Loucy (cell line): Measurements from ENCODE around the gene PDE12.

Source experiments
- H2AFZ ChIP-seq: fragments of 200-600 bp; sonication (generic); 2 replicates; pipeline ENCODE4 v1.6.0; 2016; ENCODE audit warnings: antibody characterized with exemption, mild to moderate bottlenecking, low read length, moderate library complexity
- H3F3A ChIP-seq: fragments of 200-600 bp; 2 replicates; pipeline ENCODE4 v1.6.0; 2016; ENCODE audit warnings: antibody characterized with exemption, low read depth, mild to moderate bottlenecking
- H3K27me3 ChIP-seq: fragments of 200-600 bp; sonication (generic); 2 replicates; pipeline ENCODE4 v1.6.1; 2014; ENCODE audit warnings: low read length, mild to moderate bottlenecking; ENCODE audit not compliant: insufficient read depth, poor library complexity, severe bottlenecking
- H3K36me3 ChIP-seq: fragments of 200-600 bp; sonication (generic); 2 replicates; pipeline ENCODE4 v1.6.1; 2016; ENCODE audit warnings: low read length; ENCODE audit not compliant: insufficient read depth
- H3K4me1 ChIP-seq: fragments of 200-600 bp; sonication (generic); 2 replicates; pipeline ENCODE4 v1.5.1; 2014; ENCODE audit warnings: low read length, mild to moderate bottlenecking; ENCODE audit not compliant: insufficient read depth, poor library complexity, severe bottlenecking
- H3K4me2 ChIP-seq: fragments of 200-600 bp; sonication (generic); 2 replicates; pipeline ENCODE4 v1.6.0; 2014; ENCODE audit warnings: antibody characterized with exemption, low read length, low read depth, mild to moderate bottlenecking; ENCODE audit not compliant: poor library complexity, severe bottlenecking
- H3K4me3 ChIP-seq: fragments of 200-600 bp; sonication (generic); 2 replicates; pipeline ENCODE4 v1.5.1; 2014; ENCODE audit warnings: low read length, mild to moderate bottlenecking, mixed read lengths; ENCODE audit not compliant: poor library complexity, severe bottlenecking
- H3K79me2 ChIP-seq: fragments of 200-600 bp; sonication (generic); 2 replicates; pipeline ENCODE4 v1.6.1; 2014; ENCODE audit warnings: low read length; ENCODE audit not compliant: insufficient read depth
- H3K9ac ChIP-seq: fragments of 200-600 bp; sonication (generic); 2 replicates; pipeline ENCODE4 v1.6.0; 2014; ENCODE audit warnings: mild to moderate bottlenecking, low read depth, low read length, moderate library complexity; ENCODE audit not compliant: poor library complexity, severe bottlenecking
- H3K9me2 ChIP-seq: fragments of 200-600 bp; sonication (generic); replicated peaks from 2 replicates; pipeline ENCODE4 v1.6.1; 2016; ENCODE audit warnings: low read depth, low read length, mixed read lengths
- H3K9me3 ChIP-seq: fragments of 200-600 bp; sonication (generic); 2 replicates; pipeline ENCODE4 v1.6.1; 2014; ENCODE audit warnings: mild to moderate bottlenecking, antibody characterized with exemption, low read length, low read depth; ENCODE audit not compliant: insufficient read depth
- H4K20me1 ChIP-seq: fragments of 200-600 bp; sonication (generic); 2 replicates; pipeline ENCODE4 v1.6.0; 2014; ENCODE audit warnings: antibody characterized with exemption, low read length, mild to moderate bottlenecking; ENCODE audit not compliant: insufficient read depth, poor library complexity, severe bottlenecking
- CTCF ChIP-seq: fragments of 200-600 bp; sonication (generic); conservative IDR thresholded peaks from 2 replicates; pipeline ENCODE4 v1.5.1; 2014; ENCODE audit warnings: mild to moderate bottlenecking, antibody characterized with exemption, low read length
- EZH2phosphoT487 ChIP-seq: fragments of 200-600 bp; IDR thresholded peaks from 2 replicates; pipeline ENCODE4 v1.6.1; 2018; ENCODE audit warnings: antibody characterized with exemption, mild to moderate bottlenecking, moderate library complexity, borderline replicate concordance

The PDE12 gene

GRCh38 chr3:57594144-57594543 lies 38.1 kb downstream of the PDE12 start:
- peaks cover 61% of the 10 kb centered on the region for H4K20me1 ChIP-seq
- peaks cover 90% of the 10 kb centered on the region for H3K79me2 ChIP-seq
- peak overlapping the region; percentile 89 for H3K4me3 ChIP-seq
- peak overlapping the region; percentile 97 for H3K4me2 ChIP-seq
- H3F3A ChIP-seq = 0 out of 2 replicates have a peak, but pooled peaks cover 2% of the 10 kb centered on the region
- H2AFZ ChIP-seq = no peak overlapping the region
- H3K36me3 ChIP-seq = no peaks in the 10 kb centered on the region
- no peak for TF ChIP-seq CTCF
- TF ChIP-seq EZH2phosphoT487 = no peak
- no peaks in the 10 kb centered on the region for H3K9me3 ChIP-seq
- peaks cover 41% of the 10 kb centered on the region for H3K4me1 ChIP-seq
- peak overlapping the region; percentile 88 for H3K9ac ChIP-seq
- no peaks in the 10 kb centered on the region for H3K27me3 ChIP-seq
- no peaks in the 10 kb centered on the region for H3K9me2 ChIP-seq

DNA sequence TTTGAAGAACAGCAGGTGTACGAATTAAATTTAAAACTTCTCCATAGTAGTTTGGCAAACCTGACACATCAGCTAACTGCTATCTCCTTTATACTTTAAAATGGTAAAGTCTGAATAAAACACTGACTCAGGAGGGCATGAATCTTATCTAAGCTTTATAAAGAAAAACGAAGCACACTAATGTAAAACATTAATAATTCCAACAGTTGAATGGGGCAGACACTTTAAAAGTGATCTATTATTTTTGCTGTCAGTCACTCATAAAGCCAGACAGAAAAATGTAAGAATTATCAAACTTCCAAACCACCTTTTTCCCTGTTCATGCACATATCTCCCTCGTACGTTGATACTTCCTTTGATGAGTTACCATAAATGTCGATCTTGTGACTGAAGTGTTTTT lies 38.5 kb downstream of the PDE12 start:
- H4K20me1 ChIP-seq = peaks cover 58% of the 10 kb centered on the region
- H2AFZ ChIP-seq = no peak overlapping the region
- no peaks in the 10 kb centered on the region for H3K36me3 ChIP-seq
- H3K4me2 ChIP-seq = peak overlapping the region; percentile 97
- peak overlapping the region; percentile 88 for H3K9ac ChIP-seq
- peak overlapping the region; percentile 89 for H3K4me3 ChIP-seq
- no peaks in the 10 kb centered on the region for H3K9me2 ChIP-seq
- 0 out of 2 replicates have a peak, but pooled peaks cover 5% of the 10 kb centered on the region for H3F3A ChIP-seq
- H3K9me3 ChIP-seq = no peaks in the 10 kb centered on the region
- no peaks in the 10 kb centered on the region for H3K27me3 ChIP-seq
- peaks cover 43% of the 10 kb centered on the region for H3K4me1 ChIP-seq
- H3K79me2 ChIP-seq = peaks cover 89% of the 10 kb centered on the region
- TF ChIP-seq CTCF (no peak), EZH2phosphoT487 (no peak)

GRCh38 chr3:57596495-57597126 lies 40.5 kb downstream of the PDE12 start:
- H3F3A ChIP-seq = 0 out of 2 replicates have a peak, but pooled peaks cover 5% of the 10 kb centered on the region
- TF ChIP-seq CTCF = no peak
- H3K9me3 ChIP-seq = no peaks in the 10 kb centered on the region
- H3K4me1 ChIP-seq = peaks cover 42% of the 10 kb centered on the region
- H4K20me1 ChIP-seq = peaks cover 46% of the 10 kb centered on the region
- H3K4me2 ChIP-seq = peak overlapping the region; percentile 97
- H3K9me2 ChIP-seq = no peaks in the 10 kb centered on the region
- peak overlapping the region; percentile 89 for H2AFZ ChIP-seq
- H3K79me2 ChIP-seq = peaks cover 72% of the 10 kb centered on the region
- peak overlapping the region; percentile 88 for H3K9ac ChIP-seq
- no peaks in the 10 kb centered on the region for H3K27me3 ChIP-seq
- peak overlapping the region; percentile 89 for H3K4me3 ChIP-seq
- H3K36me3 ChIP-seq = no peaks in the 10 kb centered on the region
